HG03095 (cell line): ENCODE measurements around the gene CDK8.

ENCODE experiments used
- ATAC-seq: cut with Tn5 transposase; IDR thresholded peaks from one replicate; pipeline ENCODE4 v1.9.1; 2021; ENCODE audit warnings: moderate library complexity; ENCODE audit not compliant: unreplicated experiment

The CDK8 gene

DNA sequence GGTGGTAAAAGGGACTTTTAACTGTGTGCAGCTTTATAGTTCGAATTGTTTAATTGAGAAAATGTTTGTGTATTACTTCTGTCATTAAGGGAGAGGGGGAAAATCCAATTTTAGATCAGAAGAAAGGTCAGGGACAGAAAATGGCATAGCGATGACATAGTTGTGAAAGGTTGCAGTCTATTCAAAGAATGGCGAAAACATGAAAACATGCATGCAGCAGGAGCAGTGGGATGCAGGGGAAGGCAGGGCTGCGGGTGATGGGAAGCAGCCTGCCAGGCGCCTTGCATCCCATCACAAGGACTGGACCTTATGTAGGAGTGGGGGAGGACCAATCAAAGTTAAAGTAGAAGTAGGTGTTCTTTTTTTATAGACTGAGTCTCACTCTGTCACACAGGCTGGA, 125.9 kb downstream of the CDK8 start:
- no peak for ATAC-seq

DNA sequence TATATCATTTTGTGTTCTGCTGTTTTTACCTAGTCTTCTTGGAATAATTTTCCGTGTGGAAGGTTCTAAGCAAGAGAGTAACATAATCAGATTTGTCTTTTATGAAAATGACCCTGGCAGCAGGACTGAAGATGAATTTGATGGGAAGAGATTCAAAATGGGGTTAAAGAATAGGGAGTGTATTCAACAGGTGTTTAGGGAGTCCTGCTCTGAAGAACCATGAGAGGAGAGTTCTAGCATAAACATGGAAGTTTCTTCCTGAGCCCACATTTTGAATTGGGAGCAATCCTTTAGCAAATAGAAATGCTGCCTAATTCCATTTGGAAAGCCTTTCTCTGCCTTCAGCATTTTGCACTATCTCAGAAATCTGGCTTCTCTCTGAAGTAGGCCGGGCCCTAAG, 127.0 kb downstream of the CDK8 start:
- no peak for ATAC-seq

DNA sequence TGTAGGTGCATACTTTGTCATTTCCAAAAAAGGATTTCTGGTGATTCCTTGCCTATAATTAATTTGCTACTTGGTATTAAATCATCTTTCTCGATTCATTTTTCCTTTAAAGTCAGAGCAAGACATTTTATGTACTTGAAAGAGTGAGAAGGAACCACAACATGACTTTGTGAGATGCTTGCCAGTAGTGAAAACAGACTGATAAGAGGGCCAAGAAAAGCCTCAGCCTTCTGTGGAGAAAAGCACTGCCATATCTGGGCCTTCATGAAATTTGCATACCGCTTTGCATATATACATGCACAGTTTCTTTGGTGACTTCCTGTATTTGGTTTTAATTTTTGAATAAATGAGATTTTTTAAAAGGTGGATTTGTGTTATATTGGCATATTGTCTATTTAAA, 128.4 kb downstream of the CDK8 start:
- ATAC-seq, result no peak

DNA sequence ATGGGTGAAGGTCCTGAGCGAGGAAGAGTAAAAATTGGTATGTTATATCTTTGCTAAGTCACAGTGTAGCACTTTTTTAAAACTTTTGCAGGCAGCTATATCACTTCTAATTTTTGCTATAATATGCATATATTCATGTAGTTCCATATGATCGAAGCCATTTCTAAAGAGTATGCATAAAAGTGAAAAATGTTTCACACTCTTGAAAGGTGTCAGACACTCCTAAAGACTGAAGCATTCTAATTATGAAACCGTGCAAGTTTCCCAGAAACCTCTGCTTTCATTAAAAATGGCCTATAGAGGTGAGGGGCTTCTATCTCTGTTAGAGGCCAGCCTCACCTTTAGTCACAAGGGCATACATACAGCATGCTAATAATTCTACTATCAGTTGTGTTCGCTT, 128.9 kb downstream of the CDK8 start:
- no peak for ATAC-seq

DNA sequence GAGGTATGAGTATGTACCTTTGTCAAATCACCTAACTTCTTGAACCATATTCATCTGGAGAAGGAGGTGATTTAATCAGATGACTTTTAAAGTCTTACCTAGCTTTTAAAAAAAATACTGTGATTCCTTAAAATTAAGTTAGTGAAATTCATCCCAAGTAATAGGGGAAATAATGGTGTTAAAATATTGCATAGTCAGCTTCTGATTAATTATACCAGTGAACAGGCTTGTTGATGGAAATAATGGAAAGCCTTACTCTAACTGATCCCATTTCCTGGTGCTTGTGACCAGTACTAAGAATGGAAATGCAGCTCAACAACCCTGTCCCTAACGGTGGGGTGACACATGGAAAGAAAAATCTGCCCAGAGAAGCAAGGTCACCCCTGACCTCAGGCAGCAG, 130.7 kb downstream of the CDK8 start:
- no peak for ATAC-seq

DNA sequence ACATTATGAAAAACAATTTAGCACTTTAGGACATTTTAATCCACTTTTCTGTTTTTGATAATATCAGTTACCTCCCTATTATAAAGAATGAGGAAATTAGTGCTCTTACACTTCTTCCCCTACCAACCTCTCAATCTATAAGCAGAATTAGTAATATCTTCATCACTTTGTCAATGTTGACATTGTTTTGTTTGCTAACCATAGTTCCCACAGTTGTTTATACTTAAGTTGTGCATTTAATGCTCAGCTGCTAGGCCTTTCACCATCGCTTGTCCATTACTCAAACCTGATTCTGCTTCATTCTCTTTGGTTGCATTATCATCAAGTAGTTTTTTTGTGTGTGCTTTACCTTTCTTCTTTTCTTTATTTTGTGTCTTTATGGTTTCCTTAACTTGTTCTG, 132.1 kb downstream of the CDK8 start:
- no peak for ATAC-seq

DNA sequence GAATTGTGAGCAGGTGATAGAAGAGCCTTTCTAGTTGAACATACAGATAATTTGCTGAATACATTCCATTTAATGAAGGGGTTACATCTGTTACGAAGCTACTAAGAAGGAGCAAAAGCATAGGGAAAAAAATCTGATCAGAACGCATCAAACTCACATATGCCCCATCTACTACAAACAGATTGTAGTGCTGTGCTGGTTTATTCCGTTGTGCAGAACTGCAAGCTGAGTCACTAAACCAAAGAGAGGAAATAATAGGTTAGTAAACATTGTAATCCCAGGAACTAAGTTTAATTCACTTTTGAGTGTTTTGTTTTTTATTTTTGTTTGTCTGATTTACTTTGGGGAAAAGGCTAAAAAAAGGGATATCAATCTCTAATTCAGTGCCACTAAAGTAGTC, 136.3 kb downstream of the CDK8 start:
- ATAC-seq, result no peak

DNA sequence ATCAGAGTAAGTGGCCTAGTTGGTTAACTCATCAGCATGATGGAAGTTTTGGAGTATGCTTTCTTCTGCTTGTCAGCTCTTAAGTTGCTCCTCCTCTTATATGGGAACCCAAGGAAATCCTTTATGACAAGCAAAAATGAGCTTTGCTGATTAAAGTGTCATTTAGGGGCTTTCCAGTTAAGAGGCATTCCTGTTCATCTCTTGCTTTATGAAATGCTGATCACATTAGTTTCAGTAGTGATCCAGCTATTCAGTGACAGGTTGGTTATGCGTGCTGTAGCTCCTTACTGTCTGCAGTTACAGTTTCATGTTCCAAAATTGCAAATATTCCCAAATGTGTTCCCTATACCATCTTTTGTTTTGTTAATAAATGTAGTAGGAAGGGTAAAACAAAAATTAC, 146.6 kb downstream of the CDK8 start:
- no peak for ATAC-seq

DNA sequence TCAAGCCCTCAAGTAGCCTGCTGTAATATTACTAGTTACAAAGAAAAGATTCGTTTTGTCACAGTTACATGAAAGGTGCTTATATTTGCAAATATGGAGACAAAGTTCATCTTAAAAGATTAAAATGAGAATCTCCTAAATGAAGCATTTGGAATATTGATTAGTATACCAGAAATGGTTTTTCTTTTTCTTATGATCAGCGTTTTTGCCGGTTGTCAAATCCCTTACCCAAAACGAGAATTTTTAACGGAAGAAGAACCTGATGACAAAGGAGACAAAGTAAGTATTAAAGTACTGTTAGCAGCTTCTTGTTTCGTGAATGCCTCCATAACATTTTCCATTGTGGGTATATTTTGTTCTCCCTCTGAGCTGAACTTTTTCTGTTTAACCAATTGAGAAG, 147.1 kb downstream of the CDK8 start:
- ATAC-seq, result no peak

DNA sequence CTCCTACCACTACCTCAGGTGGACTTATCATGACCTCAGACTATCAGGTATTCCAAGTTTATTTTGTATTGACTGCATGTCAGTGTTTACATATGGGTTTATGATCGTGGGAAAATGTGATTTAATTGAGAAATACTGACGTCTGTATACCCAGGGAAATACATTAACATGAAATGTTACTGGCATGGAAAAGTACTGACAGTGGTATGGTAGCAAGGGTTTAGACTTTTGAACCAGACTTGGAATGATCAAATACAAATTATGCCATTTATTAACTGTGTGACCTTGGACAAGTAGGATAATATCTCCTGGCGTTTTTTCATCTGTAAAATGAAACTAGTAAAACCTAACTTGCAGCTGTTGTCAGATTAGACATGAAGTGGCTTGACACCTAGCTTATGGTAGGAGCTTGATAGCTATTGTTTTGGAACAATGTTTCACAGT, 147.7 kb downstream of the CDK8 start:
- ATAC-seq, result no peak

DNA sequence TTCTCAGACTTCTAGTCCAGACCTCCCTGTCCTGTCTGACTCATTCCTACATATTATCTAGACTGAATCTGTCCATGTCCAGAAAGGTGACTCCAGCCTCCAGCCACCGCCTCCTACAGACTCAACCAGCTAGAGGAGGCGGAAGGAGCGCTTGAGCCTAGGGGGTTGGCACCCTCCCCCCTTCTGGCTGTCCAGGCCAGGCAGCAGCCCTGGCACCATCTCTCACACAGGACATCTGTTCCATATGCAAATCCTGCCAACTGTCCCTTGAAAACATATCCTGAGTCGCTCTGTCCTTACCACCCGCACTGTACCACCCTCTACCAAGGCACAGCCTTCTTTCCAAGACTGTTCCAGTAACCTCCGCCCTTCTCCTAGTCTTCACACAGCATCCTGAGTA, 152.9 kb downstream of the CDK8 start:
- ATAC-seq, result no peak

DNA sequence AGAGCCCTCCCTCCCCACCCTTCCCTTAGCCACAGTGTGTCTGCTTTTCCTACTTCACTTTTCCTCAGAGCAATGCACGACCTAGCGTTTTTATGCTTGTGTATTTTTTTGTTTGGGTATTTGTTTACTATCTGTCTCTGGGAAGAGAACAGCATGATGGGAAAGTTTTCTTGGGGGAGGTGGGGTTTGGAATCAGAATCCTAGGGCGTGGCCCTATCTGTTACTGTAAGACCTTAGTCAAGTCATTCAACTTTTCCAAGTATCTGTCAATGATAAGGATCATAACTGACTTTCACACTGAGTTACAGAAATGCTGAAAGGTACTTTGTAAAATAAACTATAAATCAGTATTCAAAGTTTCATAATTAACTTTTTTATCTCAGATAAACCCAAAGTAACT, 157.3 kb downstream of the CDK8 start:
- ATAC-seq, result no peak

DNA sequence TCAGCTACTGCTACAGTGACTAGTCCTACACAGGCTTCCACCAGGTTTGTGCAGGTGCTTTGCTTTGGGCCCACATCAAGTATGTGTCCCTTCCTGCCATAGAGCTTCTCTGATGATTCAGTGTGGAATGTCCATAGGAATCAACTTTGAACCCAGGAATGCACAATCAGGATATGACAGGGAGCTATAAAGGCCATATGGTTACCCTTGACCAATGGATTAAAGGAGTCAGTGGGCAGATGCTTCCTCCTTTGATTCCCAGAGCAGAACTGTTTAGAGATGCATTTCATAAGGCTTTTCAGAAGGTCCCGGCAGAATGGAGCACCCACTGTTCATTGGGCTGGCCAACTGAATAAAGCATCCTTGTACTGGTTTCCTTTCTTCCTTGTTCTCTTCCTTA, 158.3 kb downstream of the CDK8 start:
- no peak for ATAC-seq

DNA sequence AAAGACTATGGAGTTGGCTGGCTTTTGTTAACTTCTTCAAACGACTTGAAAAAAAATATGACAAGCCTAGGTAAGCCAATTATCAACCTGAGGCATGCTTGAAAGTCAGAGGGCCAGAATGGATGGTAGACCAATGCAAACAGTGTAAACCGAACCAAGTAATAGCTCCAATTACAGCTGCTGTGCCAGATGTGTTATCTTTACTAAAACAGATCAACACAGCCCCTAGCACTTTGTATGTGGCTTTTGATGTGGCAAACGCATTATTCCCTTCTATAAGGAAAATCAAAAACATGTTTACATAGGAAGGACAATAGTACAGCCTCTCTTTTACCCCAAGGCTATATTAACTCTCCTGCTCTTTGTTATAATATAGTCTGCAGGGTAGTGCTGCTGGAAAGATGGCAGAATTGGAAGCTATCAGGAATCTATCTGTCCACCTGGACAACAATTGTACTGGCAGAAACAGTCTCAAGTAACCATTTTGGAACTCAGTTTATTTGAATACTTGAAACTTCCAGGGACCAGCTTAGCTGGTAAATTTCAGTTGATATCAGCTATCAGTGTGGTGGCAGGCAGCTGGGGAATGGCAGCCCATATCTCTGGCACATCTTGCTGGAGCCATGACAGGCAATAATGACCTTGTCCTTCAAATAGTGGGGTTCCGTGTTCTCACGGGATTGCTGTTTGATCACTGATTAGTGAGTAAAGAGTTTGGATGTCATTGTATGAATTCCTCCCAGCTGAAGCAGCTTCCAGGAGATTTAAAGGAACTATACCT, 159.2 kb downstream of the CDK8 start:
- ATAC-seq, result no peak

DNA sequence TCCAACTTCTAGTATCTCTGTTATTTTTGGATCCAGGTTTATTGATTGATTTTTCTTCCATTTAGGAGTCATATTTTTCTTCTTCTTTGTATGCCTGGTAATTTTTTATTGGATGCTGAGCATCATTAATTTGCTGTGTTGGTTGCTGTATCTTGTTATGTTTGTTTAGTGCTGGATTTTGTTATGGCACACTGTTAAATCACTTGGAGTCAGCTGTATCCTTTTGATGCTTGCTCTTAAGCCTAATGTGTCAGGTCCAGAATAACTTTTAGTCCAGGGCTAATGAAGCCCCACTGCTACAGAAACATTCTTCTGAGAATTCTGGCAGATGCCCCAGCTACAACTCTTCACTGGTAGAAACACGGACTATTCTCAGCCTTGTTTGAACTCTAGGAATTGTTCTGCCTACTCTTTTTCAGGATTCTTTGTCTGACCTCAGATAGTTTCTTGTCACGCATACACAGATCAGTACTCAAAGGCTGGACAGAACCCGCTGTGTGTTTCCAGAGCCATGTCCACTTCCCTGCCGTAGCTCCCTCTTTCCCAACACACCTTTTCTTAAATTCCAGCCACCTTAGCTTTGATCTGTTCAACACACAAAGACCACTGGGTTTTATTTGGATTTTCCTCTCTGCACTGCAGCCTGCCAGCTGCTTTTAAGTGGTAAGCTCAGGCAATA, 166.5 kb downstream of the CDK8 start:
- no peak for ATAC-seq

DNA sequence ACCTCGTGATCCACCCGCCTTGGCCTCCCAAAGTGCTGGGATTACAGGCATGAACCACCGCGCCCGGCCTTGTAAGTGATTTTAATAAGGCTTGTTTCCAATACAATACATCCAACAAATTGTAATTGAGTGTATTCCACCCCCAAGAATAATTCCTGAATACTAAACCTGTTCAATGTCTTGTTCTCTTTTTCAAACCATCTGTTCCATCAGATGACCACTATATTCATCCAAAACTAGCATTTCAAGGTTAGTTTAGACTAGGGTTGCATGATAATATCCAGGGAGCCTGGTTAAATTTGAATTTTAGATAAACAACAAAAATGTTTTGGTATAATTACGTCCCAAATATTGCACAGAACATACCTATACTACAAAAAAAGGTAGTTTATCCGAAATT, 168.1 kb downstream of the CDK8 start:
- ATAC-seq, result no peak

DNA sequence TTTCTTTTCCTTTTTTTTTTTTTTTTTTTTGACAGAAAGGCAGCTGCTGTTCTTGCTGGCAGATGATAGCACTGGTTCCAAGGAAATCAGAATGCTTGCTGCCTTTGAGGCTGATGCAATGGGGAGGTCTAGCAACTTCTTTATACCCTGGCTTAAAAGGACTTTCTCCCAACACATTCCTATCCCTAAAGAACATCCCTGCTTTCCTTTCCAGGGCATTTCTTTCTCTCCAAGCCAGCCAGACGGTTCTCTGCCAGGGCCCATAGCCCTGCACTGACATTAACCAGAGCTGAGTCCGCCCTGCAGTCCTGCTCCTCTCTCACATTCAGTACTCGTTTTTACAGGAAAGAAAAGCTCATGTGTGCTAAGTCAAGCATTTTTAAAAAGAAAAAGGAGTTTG, 169.7 kb downstream of the CDK8 start:
- no peak for ATAC-seq

DNA sequence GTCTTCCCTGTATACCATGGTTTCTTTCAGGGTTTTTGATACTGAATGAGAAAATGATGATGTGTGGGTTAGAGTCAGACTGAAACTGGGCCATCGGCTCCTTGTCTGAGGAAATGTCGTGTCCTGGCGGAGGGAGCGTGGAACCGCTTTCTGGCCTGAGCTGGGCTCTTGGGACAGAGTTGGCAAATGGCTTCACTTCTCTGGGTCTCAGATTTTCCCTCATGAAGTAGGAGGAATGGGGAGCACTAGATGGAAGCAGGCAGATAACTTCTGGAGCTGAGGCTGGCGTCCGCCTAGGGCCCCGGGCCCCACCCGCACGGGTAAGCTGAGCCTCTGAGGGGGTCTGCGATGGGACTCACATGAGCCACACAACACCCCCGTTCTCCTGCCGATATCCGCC, 170.3 kb downstream of the CDK8 start:
- no peak for ATAC-seq

DNA sequence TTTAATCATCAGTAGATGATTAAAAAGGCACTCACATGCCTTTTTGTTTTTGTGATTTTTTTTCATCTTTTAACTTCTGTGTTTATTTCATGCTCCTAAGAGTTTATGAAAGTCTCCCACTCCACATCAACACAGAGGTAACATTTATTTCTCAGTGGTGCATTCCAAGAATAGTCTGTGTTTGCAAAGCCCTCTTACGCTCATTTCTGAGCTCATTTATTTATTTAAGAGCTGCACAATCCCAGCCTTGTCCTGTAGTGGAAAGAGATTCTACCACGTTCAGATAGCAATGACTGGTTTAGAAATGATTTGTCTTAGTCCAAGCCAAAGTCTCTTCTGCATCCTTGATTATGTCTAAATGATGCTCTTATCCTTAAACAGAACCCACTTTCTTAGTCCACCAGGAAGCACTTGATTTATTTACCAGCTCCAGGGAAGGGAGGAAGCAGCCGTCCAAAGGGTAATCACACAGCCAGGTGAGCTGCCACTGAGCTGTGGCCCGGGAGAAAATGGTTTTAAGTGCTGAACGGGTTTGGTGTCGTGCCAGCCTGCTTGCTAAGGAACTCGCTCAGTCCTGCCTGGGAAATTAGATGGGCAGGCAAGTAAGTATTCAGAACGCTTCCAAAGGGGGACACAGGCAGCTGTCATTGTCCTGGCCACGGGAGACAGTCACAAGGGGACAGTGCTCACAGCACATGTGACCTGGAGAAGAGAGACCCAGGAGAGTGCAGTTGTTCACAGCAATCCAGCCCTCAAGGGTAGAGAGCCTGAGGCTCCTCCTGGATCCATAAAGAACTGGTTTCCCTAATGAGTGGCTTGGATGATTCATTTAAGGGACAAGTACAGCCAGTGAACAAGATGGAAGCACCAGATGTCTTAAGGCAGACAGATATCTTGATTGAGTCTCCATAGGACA, 171.8 kb downstream of the CDK8 start:
- no peak for ATAC-seq

DNA sequence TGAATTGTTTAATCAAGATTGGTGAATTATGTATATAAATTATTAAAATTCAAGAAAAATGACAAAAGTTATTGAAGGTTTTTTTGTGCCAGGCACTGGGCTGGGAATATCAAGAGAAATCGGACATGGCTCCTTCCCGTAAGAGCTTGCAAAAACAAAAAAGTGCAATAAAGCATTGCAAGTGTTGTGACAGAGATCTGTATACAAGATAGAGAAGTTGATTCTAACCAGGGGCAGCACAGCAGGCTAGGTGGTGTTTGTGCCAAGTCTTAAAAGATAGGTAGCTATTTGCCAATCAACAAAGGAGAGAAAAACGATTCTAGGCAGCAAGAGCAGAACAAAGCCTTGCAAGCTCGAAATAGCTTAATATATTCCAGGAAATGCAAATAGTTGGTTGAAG, 179.8 kb downstream of the CDK8 start:
- no peak for ATAC-seq

DNA sequence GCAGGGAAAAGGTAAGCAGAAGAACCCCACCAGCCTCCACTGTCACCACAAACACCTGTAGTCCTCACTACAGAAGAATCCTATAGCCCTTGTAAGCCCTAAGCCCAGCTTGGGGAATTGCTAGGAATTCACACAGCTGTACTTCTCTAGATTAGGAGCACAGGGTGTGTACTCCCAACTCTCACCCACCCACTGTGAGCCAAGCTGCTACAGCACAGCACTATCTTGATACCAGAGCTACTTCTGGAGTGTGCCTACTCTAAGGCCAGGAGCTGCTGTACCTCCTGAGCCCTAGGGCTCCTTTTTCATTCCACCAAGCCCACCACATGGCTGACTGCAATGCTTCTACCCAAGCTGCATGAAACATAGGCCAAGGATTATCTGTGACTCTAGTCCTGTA, 181.2 kb downstream of the CDK8 start:
- ATAC-seq, result no peak

DNA sequence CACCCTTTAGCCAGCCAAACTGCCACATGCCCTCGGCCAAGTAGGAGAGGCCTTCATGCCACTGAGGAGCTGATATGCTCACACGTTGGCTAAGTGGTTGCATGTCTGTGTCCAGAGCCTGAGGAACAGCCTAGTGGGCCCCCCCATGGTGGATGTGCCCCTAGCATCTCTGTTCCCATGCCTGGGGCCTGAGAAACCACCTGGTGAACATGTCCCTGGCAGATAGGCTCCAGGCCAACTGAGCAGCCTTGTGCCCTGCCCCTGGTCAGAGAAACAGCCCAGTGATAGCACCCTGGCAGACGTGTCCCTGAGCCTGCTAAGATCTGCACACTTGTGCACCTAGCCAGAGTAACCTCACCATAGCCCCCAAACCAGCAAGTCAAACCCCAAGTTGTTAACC, 181.7 kb downstream of the CDK8 start:
- ATAC-seq, result no peak
